ENCODE data around the gene TMEM79.

DNA sequence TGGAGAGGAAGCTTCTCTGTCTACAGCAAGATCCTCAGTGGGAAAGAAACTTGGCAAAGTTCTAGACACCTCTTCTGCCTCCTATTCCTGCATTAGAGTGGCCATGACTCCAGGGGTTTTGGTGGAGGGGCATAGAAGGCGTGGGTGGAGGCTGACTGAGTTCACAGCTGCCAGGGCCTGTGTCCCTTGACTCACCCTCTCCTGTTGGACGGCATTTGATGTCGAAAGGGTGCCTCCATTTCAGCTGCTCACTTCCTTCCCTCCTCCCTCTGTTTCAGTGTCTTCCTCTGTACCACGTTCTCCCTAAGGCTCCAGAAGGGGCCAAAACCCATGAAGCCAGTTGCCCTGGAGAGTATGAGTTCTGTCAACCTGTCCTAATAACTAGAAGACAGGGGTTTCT, 632 bp downstream of the TMEM79 start:
- TF ChIP-seq, protein P1, sequence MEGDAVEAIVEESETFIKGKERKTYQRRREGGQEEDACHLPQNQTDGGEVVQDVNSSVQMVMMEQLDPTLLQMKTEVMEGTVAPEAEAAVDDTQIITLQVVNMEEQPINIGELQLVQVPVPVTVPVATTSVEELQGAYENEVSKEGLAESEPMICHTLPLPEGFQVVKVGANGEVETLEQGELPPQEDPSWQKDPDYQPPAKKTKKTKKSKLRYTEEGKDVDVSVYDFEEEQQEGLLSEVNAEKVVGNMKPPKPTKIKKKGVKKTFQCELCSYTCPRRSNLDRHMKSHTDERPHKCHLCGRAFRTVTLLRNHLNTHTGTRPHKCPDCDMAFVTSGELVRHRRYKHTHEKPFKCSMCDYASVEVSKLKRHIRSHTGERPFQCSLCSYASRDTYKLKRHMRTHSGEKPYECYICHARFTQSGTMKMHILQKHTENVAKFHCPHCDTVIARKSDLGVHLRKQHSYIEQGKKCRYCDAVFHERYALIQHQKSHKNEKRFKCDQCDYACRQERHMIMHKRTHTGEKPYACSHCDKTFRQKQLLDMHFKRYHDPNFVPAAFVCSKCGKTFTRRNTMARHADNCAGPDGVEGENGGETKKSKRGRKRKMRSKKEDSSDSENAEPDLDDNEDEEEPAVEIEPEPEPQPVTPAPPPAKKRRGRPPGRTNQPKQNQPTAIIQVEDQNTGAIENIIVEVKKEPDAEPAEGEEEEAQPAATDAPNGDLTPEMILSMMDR (IDR thresholded peaks at IDR 0.05; ENCODE audit: poor library complexity) = no peak
- no peak for TF ChIP-seq EZH2 (IDR thresholded peaks at IDR 0.05; ENCODE audit: borderline replicate concordance)
- no peak for TF ChIP-seq EZH2phosphoT487 (IDR thresholded peaks at IDR 0.05; ENCODE audit: low read depth, severe bottlenecking, unreplicated experiment)

All from hepatocyte (in vitro differentiated cells).